Measurements from ENCODE around the gene CTU1.

DNA sequence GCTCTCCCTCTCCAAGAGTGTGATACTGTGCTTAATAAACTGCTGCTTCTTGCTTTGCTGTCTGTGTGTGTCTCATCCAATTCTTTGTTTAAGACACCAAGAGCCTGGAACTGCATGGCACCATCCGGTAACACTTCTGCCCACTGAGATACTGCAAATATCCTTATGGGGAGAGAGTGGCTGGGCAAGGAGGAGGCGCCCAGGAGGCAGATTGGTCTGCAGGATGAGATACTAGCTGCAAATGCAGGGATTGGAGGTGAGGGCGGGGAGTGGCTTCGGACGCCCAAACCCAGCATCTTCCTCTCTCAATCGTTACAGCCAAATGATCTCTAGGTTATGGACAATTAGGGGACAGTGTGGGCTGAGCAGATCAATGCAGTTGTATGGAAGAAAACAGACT, 32.2 kb upstream of the CTU1 start:
- TF ChIP-seq, protein P1, sequence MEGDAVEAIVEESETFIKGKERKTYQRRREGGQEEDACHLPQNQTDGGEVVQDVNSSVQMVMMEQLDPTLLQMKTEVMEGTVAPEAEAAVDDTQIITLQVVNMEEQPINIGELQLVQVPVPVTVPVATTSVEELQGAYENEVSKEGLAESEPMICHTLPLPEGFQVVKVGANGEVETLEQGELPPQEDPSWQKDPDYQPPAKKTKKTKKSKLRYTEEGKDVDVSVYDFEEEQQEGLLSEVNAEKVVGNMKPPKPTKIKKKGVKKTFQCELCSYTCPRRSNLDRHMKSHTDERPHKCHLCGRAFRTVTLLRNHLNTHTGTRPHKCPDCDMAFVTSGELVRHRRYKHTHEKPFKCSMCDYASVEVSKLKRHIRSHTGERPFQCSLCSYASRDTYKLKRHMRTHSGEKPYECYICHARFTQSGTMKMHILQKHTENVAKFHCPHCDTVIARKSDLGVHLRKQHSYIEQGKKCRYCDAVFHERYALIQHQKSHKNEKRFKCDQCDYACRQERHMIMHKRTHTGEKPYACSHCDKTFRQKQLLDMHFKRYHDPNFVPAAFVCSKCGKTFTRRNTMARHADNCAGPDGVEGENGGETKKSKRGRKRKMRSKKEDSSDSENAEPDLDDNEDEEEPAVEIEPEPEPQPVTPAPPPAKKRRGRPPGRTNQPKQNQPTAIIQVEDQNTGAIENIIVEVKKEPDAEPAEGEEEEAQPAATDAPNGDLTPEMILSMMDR (conservative IDR thresholded peaks at IDR 0.05): no peak
- no peak for TF ChIP-seq ZFX (IDR thresholded peaks at IDR 0.05)
